Fibroblast of the aortic adventitia (primary cell): ENCODE results near the gene CYP46A1. TPM values are rescaled to one million over a fixed set of nuclear protein-coding genes. Genes with fewer than 3 reads are reported as not detected.

Experiments used
- DNase-seq: peaks from one replicate; pipeline ENCODE4 v3.0.0-alpha.2; 2010; ENCODE audit warnings: low read depth
- H3K4me3 ChIP-seq: 2 replicates; pipeline ENCODE4 v1.5.1; 2011; ENCODE audit warnings: low read depth, mild to moderate bottlenecking, control low read depth, low read length, moderate library complexity
- CTCF ChIP-seq: IDR thresholded peaks from 2 replicates; pipeline ENCODE4 v1.5.1; 2011; ENCODE audit warnings: mild to moderate bottlenecking, low read length, control low read depth, inconsistent platforms; ENCODE audit not compliant: insufficient read depth
- total RNA-seq: library from RNA; depleted of rRNA; stranded (reverse); fragments of >200 nt; gene quantifications from 2 replicates; pipeline ENCODE4 v1.2.3, GENCODE V29; 2012; ENCODE audit warnings: low replicate concordance

CYP46A1 gene
- total RNA-seq, 1 donor, result 0.36 TPM

GRCh38 chr14:99674064-99674650 lies 9.9 kb upstream of the CYP46A1 start:
- H3K4me3 ChIP-seq, result no peak overlapping the region
- TF ChIP-seq CTCF, result no peak
- DNase-seq, result no peak

- no peak overlapping the region for H3K4me3 ChIP-seq
- DNase-seq, result no peak
- TF ChIP-seq CTCF, result no peak
Measured at GRCh38 chr14:99674776-99675381, 9.2 kb upstream of the CYP46A1 start.

- no peak overlapping the region for H3K4me3 ChIP-seq
- TF ChIP-seq CTCF, result no peak
- DNase-seq, result no peak
Measured at GRCh38 chr14:99675382-99675835, 8.7 kb upstream of the CYP46A1 start.

- no peak for TF ChIP-seq CTCF
- no peak for DNase-seq
- no peak overlapping the region for H3K4me3 ChIP-seq
Measured at GRCh38 chr14:99675951-99676350, 8.1 kb upstream of the CYP46A1 start.

GRCh38 chr14:99676657-99677056 lies 7.4 kb upstream of the CYP46A1 start:
- no peak for TF ChIP-seq CTCF
- no peak for DNase-seq
- no peak overlapping the region for H3K4me3 ChIP-seq

GRCh38 chr14:99677231-99678140 lies 6.6 kb upstream of the CYP46A1 start:
- no peak for TF ChIP-seq CTCF
- peak; percentile 17 for DNase-seq
- H3K4me3 ChIP-seq, result no peak overlapping the region
